Measurements from ENCODE around the gene REX1BD. TPM values are rescaled to one million over a fixed set of nuclear protein-coding genes. Genes with fewer than 3 reads are reported as not detected.

REX1BD gene
- total and polyA plus RNA-seq, 2 of the 8 experiments (the other 6 are each of a cell fraction or from before 2014, with no cell fraction given): 56.8 to 62.7 TPM

- TF ChIP-seq TAF7 (optimal IDR thresholded peaks at IDR 0.05; ENCODE audit: borderline replicate concordance, low read depth, low read length): no peak
- TF ChIP-seq ZNF274 (IDR thresholded peaks at IDR 0.05; ENCODE audit: borderline replicate concordance, extremely low read depth, low read length): no peak
- no peak for TF ChIP-seq KDM5A (IDR thresholded peaks at IDR 0.05; ENCODE audit: low read length)
Measured at GRCh38 chr19:18620902-18621301, 32.3 kb downstream of the REX1BD start (continued).
